Adrenal gland (tissue), 12 donors: ENCODE measurements around the gene NMUR1. TPM values are rescaled to one million over a fixed set of nuclear protein-coding genes. Genes with fewer than 3 reads are reported as not detected.

Source experiments
- DNase-seq, 7 donors: peaks; one replicate each; pipeline ENCODE4 v3.0.0-alpha.2; 2019 to 2020
- H3K27ac ChIP-seq, 5 donors: fragments of 200-600 bp; sonication (generic) in 4 of 5; 1 replicate in 3 of 5; 2 replicates in 2 of 5; pipeline versions ENCODE4 v1.5.1 to v1.8.0; 2016 to 2020; ENCODE audit warnings: mild to moderate bottlenecking in 1 of 5
- H3K27me3 ChIP-seq: fragments of 200-600 bp; 2 replicates; pipeline ENCODE4 v1.8.0; 2021
- H3K36me3 ChIP-seq, 2 donors: fragments of 200-600 bp; replicated peaks in 1 of 2; 1 replicate in 1 of 2; 2 replicates in 1 of 2; pipeline versions ENCODE4 v1.5.1 to v1.8.0; 2018 to 2022
- H3K4me1 ChIP-seq, 2 donors: fragments of 200-600 bp; replicated peaks in 1 of 2; 1 replicate in 1 of 2; 2 replicates in 1 of 2; pipeline versions ENCODE4 v1.5.1 to v1.8.0; 2018 to 2021
- H3K4me3 ChIP-seq, 4 donors: fragments of 200-600 bp; sonication (generic) in 3 of 4; one replicate each; pipeline ENCODE4 v1.5.1; 2016 to 2018
- H3K9me3 ChIP-seq, 3 donors: fragments of 200-600 bp; sonication (generic) in 1 of 3; replicated peaks in 1 of 3; 1 replicate in 2 of 3; 2 replicates in 1 of 3; pipeline versions ENCODE4 v1.5.1 to v1.8.0; 2016 to 2021
- CTCF ChIP-seq, 6 experiments: fragments of 450-650 bp in 4 of 6; fragments of 200-600 bp in 2 of 6; sonication (generic) in 1 of 6; IDR thresholded peaks; 1 replicate in 5 of 6; 2 replicates in 1 of 6; pipeline versions ENCODE4 v1.5.1 to v1.8.0; 2016 to 2021; ENCODE audit warnings: antibody characterized with exemption in 6 of 6, mild to moderate bottlenecking in 2 of 6, moderate library complexity in 1 of 6
- POLR2A ChIP-seq, 2 donors: fragments of 450-650 bp; IDR thresholded peaks; one replicate each; pipeline ENCODE4 v1.6.1; 2017; ENCODE audit warnings: antibody characterized with exemption in 2 of 2, mild to moderate bottlenecking in 2 of 2, moderate library complexity in 1 of 2
- WGBS, 4 donors: extraction: QIAGEN DNeasy Blood & Tissue Kit in 2 of 4; methylation state at CpG; one replicate each; pipeline versions ENCODE4 v1.1.5 to v1.1.7; 2013 to 2017; 5-methylcytosine and 5-hydroxymethylcytosine counted together
- intact Hi-C, 2 donors: fragments of 100-400 bp; cut with DNase I; formaldehyde crosslinking; loops; one replicate each; pipeline versions ENCODE4 v1.14.1 to v1.15.0; 2022 to 2023
- polyA plus RNA-seq, 3 donors: library from polyadenylated mRNA; stranded (reverse); fragments of 200-250 nt in 2 of 3; fragments of 350-450 nt in 1 of 3; fragmentation: Illumina TruSeq in 1 of 3; extraction: RNeasy Lipid Tissue Mini Kit (QIAGEN cat#74804) in 1 of 3; gene quantifications; one replicate each; pipeline ENCODE4 v1.2.3, GENCODE V29; 2013 to 2014
- total RNA-seq, 9 donors: library from RNA; depleted of rRNA in 4 of 9; stranded (reverse); fragments of >200 nt in 4 of 9; fragments of 120-200 nt in 1 of 9; fragmentation: NEBNext Ultra II Directional in 1 of 9; extraction: Animal tissue kit (Norgen Biotek cat#: 25700) in 1 of 9; gene quantifications; one replicate each; pipeline versions ENCODE4 v1.1.0 to v1.2.4, GENCODE V29; 2013 to 2023
- donor health status: healthy with polysubstance abuse.
- donor health status: Bipolar disorder and iron deficiency.
- donor health status: DM: yes; HTN: yes; CAD: no.
- donor health status: DM: no; HTN: no; CAD: no.
- donor health status: DM: no; HTN: no; CAD: no.
- donor health status: DM: yes; HTN: yes; CAD: no.

NMUR1 gene
- total and polyA plus RNA-seq, 12 donors, result 0.32 to 3.2 (median 1.3) TPM

DNA sequence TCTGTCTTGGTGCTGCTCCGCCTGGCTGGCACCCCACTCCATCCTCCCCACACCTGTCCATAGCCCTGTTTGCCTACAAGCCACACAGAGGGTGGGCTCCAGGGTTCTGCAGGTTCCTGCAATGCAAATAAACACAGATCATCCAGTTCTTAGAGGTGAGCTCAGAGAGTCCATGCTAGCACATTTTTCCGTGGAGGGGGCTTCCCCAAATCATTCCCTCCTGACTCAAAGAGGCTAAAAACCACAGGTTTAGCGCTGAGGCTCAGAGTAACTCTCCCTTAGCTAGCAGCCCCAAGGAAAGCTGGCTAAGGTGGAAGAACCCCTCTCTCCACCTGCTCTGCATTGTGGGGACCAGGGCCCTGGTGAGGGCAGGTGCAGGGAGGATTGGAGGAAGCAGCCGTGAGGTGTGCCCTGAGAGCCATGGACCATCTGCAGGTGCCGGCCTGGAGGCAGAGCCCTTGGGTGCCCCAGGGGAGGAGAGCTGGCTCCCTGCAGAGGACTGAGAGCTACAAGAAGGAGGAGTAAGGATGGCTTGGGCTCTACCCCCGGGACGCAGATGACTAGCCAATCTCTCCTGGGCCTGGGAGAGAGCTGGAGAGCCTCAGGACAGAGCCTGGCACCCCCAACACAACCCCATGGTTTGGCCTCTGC, 38.7 kb upstream of the NMUR1 start:
- intact Hi-C loops, result no loop called here
- Histone ChIP-seq H3K36me3 (no peaks in the 10 kb centered on the region), H3K9me3 (no peaks in the 10 kb centered on the region), H3K4me3 (no peak overlapping the region), H3K27me3 (no peaks in the 10 kb centered on the region), H3K4me1 (no peaks in the 10 kb centered on the region), H3K27ac (no peak overlapping the region)
- TF ChIP-seq CTCF (IDR thresholded peaks at IDR 0.05) (no peak), POLR2A (IDR thresholded peaks at IDR 0.05) (no peak)
- 72 to 93% (median 82%) methylated on average over 5 to 7 of the region's 7 CpGs for WGBS, 4 donors
- DNase-seq, result no peak

DNA sequence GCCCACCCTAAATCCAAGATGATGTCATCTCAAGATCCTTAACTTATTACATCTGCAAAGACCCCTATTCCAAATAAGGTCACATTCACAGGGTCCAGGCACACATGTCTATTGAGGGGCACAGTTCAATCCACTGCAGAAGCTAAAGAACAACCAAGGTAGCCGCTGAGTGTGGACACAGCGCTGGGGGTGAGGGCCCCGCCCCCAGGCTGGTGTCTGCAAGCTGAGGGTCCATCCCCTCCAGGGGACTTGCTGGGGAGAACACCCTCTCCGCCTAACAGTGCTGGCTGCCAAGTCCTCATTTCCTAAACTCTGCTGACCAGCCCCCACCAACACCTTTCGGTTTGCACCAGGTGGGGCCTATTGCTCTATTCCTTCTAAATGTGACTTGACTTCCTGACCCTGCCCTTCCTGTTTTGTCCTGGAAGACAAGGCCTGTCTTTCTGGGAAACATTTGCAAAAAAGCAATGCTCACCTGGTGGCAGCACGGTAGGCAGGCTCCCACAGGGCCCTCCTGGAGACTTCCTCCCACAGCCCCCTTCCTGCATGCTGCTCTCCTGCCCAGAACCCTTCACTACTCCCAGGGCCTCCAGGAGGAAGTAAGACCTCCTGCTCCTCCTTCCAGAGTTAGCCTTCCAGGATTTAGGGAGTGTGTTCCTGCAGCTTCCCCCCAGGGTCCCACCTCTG, 38.0 kb upstream of the NMUR1 start:
- no peaks in the 10 kb centered on the region for H3K36me3 ChIP-seq
- H3K9me3 ChIP-seq, result no peaks in the 10 kb centered on the region
- H3K4me1 ChIP-seq, result no peaks in the 10 kb centered on the region
- no peak overlapping the region for H3K4me3 ChIP-seq
- H3K27ac ChIP-seq, result no peak overlapping the region
- TF ChIP-seq CTCF (IDR thresholded peaks at IDR 0.05), result no peak
- TF ChIP-seq POLR2A (IDR thresholded peaks at IDR 0.05), result no peak
- intact Hi-C loops, result no loop called here
- 69 to 83% (median 81%) methylated on average over 4 to 6 of the region's 6 CpGs for WGBS, 4 donors
- H3K27me3 ChIP-seq, result no peaks in the 10 kb centered on the region
- DNase-seq, result no peak

DNA sequence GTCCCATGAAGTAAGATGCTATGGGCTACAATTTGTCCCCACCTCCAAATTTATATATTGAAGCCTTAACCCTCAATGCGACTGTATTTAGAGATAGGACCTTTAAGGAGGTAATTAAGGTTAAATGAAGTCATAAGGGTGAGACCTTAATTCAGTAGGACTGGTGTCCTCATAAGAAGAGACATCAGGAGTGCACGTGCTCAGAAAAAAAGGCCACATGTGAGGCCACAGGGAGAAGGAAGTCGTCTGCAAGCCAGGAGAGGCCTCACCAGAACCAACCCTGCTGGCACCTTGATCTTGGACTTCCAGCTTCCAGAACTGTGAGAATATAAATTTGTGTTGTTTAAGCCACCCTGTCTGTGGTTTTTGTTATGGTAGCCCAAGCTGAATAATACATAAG, 36.9 kb upstream of the NMUR1 start:
- no peaks in the 10 kb centered on the region for H3K36me3 ChIP-seq
- WGBS, 4 donors, result 77 to 88% (median 85%) methylated on average over 3 of the region's 3 CpGs
- TF ChIP-seq CTCF (IDR thresholded peaks at IDR 0.05) (no peak), POLR2A (IDR thresholded peaks at IDR 0.05) (no peak)
- DNase-seq, result no peak
- no peaks in the 10 kb centered on the region for H3K4me1 ChIP-seq
- H3K27me3 ChIP-seq, result no peaks in the 10 kb centered on the region
- intact Hi-C loops, result no loop called here
- H3K9me3 ChIP-seq, result no peaks in the 10 kb centered on the region
- no peak overlapping the region for H3K4me3 ChIP-seq
- H3K27ac ChIP-seq, result no peak overlapping the region

DNA sequence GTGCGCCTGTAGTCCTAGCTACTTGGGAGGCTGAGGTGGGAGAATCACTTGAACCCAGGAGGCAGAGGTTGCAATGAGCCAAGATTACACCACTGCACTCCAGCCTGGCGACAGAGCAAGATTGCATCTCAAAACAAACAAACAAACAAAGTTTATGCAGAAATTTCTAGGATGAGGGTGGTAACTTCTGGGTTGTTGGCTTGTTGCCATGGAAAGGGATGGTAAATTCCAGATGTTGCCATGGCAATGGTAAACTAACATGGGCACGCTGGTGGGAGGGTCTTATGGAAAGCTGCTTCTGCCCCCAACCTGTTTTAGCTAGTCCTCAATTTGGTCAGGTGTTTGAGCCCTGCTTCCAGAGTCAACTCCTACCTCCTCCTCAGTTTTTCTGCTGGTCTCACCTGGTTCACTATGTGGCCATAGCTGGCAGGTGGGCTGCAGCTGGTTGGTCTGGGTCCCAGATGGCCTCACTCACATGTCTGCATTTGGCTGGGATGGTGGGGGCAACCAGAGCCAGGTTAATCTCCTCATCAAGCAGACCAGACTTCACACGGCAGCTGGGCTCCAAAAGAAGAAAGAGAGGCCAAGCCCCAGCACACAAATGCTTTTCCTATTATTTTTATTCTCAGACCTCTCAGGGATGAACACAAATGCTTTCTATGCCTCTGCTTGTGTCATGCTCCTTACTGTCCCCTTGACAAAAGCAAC, 35.8 kb upstream of the NMUR1 start:
- no peak for DNase-seq
- H3K27ac ChIP-seq, result no peak overlapping the region
- H3K36me3 ChIP-seq, result no peaks in the 10 kb centered on the region
- H3K9me3 ChIP-seq, result no peaks in the 10 kb centered on the region
- 62 to 82% (median 74%) methylated on average over 4 of the region's 4 CpGs for WGBS, 4 donors
- no peaks in the 10 kb centered on the region for H3K4me1 ChIP-seq
- no peaks in the 10 kb centered on the region for H3K27me3 ChIP-seq
- H3K4me3 ChIP-seq, result no peak overlapping the region
- intact Hi-C loops, result no loop called here
- TF ChIP-seq CTCF (IDR thresholded peaks at IDR 0.05) (no peak), POLR2A (IDR thresholded peaks at IDR 0.05) (no peak)
